Right cardiac atrium (tissue), 5 donors: Measurements from ENCODE around the gene GPR148. TPM values are rescaled to one million over a fixed set of nuclear protein-coding genes. Genes with fewer than 3 reads are reported as not detected.
"Not testable (repeated sequence)": the region's sequence is repeated elsewhere in the genome, so short reads cannot be mapped to it uniquely, and the experiment has no call there.

Experiments used
- ATAC-seq, 2 donors: fragments of 200-7000 bp; cut with Tn5 transposase; one replicate each; pipeline versions ENCODE4 v1.8.0 to v1.9.1; 2020; ENCODE audit warnings: moderate library complexity in 2 of 2, mild to moderate bottlenecking in 1 of 2
- DNase-seq, 3 donors: peaks; one replicate each; pipeline ENCODE4 v3.0.0-alpha.2; 2020
- H3K27ac ChIP-seq: one replicate; pipeline ENCODE4 v1.5.1; 2013; ENCODE audit warnings: mild to moderate bottlenecking, low read length, control low read depth, moderate library complexity
- H3K27me3 ChIP-seq: one replicate; pipeline ENCODE4 v1.6.1; 2013; ENCODE audit not compliant: control insufficient read depth, insufficient read depth
- H3K4me1 ChIP-seq: one replicate; pipeline ENCODE4 v1.6.1; 2013; ENCODE audit warnings: low read length; ENCODE audit not compliant: control insufficient read depth, insufficient read depth
- H3K4me3 ChIP-seq: one replicate; pipeline ENCODE4 v1.5.1; 2013; ENCODE audit warnings: low read length, control low read depth
- H3K9me3 ChIP-seq: one replicate; pipeline ENCODE4 v1.6.1; 2013; ENCODE audit warnings: low read length; ENCODE audit not compliant: control insufficient read depth
- WGBS: extraction: QIAGEN DNeasy Blood & Tissue Kit; methylation state at CpG from one replicate; pipeline ENCODE4 v1.1.7; 2013; 5-methylcytosine and 5-hydroxymethylcytosine counted together
- intact Hi-C, 4 donors: fragments of 100-400 bp; cut with DNase I; formaldehyde crosslinking; loops; one replicate each; pipeline versions ENCODE4 v1.11.0 to v1.14.0; 2022 to 2023
- long read RNA-seq, 4 donors: library from polyadenylated mRNA; unstranded; transcript quantifications; one replicate each; pipeline ENCODE4 v2.0.0, GENCODE V29; 2020 to 2021
- polyA plus RNA-seq: library from polyadenylated mRNA; stranded (reverse); fragments of 200-250 nt; gene quantifications from one replicate; pipeline ENCODE4 v1.2.3, GENCODE V29; 2013
- total RNA-seq, 4 donors: library from RNA; stranded (reverse); fragmentation: NEBNext Ultra II Directional; extraction: Animal tissue kit (Norgen Biotek cat#: 25700); gene quantifications; one replicate each; pipeline ENCODE4 v1.2.1, GENCODE V29; 2021
- donor health status: healthy with polysubstance abuse.
- donor health status: DM: no; HTN: yes; CAD: no.
- donor health status: DM: no; HTN: no; CAD: no.
- donor health status: DM: no; HTN: yes; CAD: no; lungs with severe emphysema.
- donor health status: DM: yes; HTN: yes; CAD: no.

GPR148 gene, protein sequence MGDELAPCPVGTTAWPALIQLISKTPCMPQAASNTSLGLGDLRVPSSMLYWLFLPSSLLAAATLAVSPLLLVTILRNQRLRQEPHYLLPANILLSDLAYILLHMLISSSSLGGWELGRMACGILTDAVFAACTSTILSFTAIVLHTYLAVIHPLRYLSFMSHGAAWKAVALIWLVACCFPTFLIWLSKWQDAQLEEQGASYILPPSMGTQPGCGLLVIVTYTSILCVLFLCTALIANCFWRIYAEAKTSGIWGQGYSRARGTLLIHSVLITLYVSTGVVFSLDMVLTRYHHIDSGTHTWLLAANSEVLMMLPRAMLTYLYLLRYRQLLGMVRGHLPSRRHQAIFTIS
- not detected for total RNA-seq
- polyA plus RNA-seq: not detected
- long read RNA-seq, donor 1: 0 reads
- long read RNA-seq, donor 2: 0 reads
- long read RNA-seq, donor 3, partial matches to known transcripts: 0 of 1 reads
- long read RNA-seq, donor 3, other reads (novel, unspliced or antisense): 1 of 1 reads
- long read RNA-seq, donor 4: 0 reads

DNA sequence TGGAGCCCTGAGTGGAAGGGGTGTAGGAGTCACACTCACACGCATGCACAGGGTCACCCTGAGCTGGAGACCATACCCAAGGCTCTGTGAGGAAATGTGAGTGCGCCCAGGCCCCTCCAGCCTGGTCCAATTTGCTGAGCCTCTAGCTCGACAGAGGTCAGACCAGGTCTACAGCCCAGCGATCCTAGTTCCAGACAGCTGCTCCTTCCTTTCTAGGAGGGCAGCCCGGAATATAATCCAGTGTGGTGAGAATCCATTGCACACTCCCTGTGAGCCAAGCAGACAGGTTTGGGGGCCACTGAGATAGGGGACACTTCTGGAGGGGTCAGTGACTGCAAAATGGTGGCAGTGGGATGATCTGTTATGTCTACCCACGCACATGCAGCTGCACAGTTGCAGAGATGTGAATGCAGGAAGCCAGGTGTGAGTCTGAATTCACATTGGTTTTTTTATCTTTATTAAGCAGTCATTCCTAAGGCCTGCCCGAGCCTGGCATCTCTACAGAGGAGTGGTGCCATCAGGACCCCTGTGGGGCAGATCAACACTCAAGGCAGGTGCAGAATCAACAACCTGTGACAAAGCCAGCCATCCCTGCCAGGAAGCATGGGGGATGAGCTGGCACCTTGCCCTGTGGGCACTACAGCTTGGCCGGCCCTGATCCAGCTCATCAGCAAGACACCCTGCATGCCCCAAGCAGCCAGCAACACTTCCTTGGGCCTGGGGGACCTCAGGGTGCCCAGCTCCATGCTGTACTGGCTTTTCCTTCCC, at the start of gene GPR148:
Gene GPR148 (plus strand): TSS at position 522 of the 768 bp plus-strand sequence. CDS start 82 bp downstream, at position 604.
- Histone ChIP-seq H3K9me3 (no peaks in the 10 kb centered on the region), H3K27ac (peak within 1 kb of the TSS; percentile 67), H3K4me3 (no peak within 1 kb of the TSS), H3K4me1 (no peaks in the 10 kb centered on the region), H3K27me3 (no peaks in the 10 kb centered on the region)
- ATAC-seq (peak in 1 of 2 donors; percentile 1), DNase-seq (no peak)
- intact Hi-C loops: no loop called here
- 69% methylated on average over 8 of the region's 8 CpGs for WGBS

DNA sequence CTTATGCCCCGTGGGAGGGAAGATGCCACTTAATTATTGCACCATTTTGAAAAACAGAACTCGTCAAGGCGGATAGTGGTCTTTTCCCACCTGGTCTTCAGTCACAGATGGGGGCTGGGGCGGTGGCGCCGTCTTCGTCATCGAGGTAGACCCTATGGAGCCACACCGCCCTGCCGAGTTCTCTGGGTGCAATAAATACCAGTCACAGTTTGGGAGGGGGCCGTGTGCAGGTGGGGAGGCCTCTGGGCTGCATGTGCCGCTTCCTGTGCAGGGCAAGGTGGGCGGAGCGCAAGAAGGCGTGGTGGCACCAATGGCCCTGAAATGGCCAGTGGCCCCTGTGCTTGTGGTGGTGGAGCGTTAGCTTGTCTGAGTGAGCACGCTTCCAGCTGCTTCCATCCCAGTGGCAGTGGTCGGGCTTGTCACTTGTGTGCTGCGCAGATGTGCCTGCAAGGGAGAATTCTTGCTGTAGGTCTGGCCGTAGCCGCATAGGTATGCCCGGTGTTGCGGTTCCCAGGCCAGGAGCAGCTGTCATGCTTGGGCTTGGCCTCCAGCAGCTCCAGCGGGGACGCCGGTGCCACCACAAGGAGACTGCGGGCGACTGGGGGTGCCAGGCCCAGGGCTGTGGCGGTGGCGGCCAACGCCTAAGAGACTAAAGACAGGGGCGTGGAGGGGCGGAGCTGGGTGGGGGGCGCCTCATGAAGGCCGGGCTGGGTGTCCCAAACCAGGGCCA, 36.7 kb upstream of the GPR148 start:
- intact Hi-C loops, H3K4me3 ChIP-seq, H3K27ac ChIP-seq, H3K4me1 ChIP-seq, H3K27me3 ChIP-seq, H3K9me3 ChIP-seq: not testable (repeated sequence)
- DNase-seq: peak in 1 of 3 donors; percentile 7
- peak; percentile 33 to 54 for ATAC-seq
- 47% methylated on average over 22 of the region's 35 CpGs for WGBS

DNA sequence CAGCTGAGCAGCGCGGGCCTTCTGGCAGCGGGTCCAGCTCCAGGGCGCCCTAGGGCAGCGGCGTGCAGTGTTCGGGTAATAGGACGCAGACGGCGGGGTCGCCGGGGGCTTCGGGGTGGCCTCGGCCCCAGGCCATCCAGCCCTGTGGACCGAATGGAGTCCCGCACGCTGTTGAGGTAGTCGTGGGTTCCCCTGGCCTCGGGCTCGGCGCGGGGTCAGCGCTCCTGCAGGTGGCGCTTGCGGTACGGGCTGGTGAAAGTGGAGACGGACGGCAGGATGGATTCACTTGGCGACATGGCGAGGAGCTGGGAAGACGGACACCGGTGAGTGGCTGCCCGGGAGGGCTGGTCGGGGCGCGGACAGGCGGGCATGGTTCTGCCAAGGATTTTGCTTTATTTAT, 35.4 kb upstream of the GPR148 start:
- H3K9me3 ChIP-seq, H3K4me1 ChIP-seq, intact Hi-C loops, H3K27me3 ChIP-seq, H3K4me3 ChIP-seq, H3K27ac ChIP-seq: not testable (repeated sequence)
- DNase-seq (peak; percentile 16 to 51 (median 33)), ATAC-seq (peak; percentile 71 to 82)
- WGBS: 4% methylated on average over 36 of the region's 37 CpGs

DNA sequence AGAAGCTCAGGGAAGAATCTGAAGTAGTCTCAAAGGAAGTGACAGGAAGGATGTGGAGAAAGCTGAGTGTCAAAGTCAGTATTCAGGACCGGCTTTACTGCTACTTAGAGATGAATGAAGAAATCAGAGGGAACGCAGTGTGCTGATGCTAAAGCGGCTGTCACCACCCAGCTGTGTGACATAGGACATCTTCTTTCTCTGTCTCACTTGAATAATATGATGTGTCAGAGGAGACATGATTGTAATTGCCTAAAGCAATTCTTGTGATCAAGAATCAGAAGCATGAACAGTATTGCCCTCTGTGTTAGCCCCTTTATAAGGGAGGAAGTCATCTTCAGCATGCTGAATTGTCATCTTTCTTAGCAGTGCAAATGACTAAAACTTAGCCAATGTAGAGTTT, 25.6 kb upstream of the GPR148 start:
- intact Hi-C loops, DNase-seq, H3K9me3 ChIP-seq, H3K4me3 ChIP-seq, H3K27me3 ChIP-seq, ATAC-seq, H3K27ac ChIP-seq, H3K4me1 ChIP-seq: not testable (repeated sequence)
- WGBS: 58% methylated on average over 3 of the region's 3 CpGs

DNA sequence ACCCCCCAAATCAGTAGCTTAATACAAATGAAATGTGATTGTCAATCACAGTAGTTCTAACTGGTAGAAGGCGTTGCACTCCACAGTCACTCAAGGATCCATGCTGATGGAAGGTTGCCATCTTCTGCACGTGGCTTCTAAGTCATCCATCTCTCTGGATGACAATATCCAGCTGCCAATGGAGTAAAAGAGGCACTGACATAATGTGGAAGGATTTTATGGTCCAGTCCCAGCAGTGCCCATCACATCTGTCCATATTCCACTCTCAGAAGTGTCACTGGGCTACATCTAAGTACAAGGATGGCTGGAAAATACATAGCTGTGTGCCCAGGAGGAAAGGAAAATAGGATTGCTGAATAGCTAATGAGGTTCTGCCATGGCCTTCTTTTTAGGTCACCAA, 14.1 kb upstream of the GPR148 start:
- DNase-seq, ATAC-seq: not testable (repeated sequence)

DNA sequence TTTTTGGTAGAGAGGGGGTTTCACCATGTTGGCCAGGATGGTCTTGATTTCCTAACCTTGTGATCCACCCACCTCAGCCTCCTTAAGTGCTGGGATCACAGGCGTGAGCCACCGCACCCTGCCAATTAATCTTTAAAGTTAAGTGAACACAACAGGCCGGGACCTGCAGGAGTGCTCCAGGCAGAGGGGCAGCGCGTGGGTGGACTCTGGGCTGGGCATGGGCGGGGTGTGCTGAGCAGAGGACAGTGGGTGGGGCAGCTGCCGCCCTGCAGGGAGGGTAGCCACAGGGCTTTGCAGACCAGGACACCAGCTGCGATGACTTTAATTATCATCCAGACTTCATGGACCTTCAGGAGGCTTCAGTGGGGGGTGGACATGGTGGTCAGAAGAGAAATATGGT, 8.8 kb upstream of the GPR148 start:
- intact Hi-C loops: no loop called here
- no peak overlapping the region for H3K4me3 ChIP-seq
- no peaks in the 10 kb centered on the region for H3K27me3 ChIP-seq
- no peak overlapping the region for H3K27ac ChIP-seq
- 87% methylated on average over 8 of the region's 8 CpGs for WGBS
- H3K4me1 ChIP-seq: no peaks in the 10 kb centered on the region
- H3K9me3 ChIP-seq: no peaks in the 10 kb centered on the region
- ATAC-seq (no peak), DNase-seq (no peak)

More for the DNA sequence above, 14.1 kb upstream of the GPR148 start:
- H3K9me3 ChIP-seq, H3K27ac ChIP-seq, H3K4me1 ChIP-seq, intact Hi-C loops, H3K27me3 ChIP-seq, H3K4me3 ChIP-seq: not testable (repeated sequence)
- no CpG with 5 or more reads among the region's 2 CpGs for WGBS

DNA sequence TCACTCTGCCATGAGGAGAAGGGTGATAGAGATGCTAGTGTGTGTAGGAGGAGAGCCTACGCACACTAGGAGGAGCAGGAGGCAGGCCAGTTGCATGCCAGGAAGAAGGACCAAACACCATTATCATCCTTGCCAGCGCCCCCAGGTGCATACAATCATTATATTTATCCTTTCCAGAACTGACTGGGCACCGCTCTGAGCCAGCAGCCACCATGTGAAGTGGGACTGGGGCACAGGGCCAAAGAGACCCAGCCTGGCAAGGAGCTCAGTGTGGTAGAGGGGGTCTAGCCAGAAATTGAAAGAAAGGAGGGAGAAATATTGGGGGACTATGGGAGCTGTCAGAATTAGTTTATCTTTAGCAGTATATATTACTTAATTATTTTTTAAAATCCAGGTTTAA, 8.3 kb upstream of the GPR148 start:
- Histone ChIP-seq H3K9me3 (no peaks in the 10 kb centered on the region), H3K27me3 (no peaks in the 10 kb centered on the region), H3K4me1 (no peaks in the 10 kb centered on the region), H3K4me3 (no peak overlapping the region), H3K27ac (no peak overlapping the region)
- 82% methylated on average over 3 of the region's 3 CpGs for WGBS
- intact Hi-C loops: no loop called here
- ATAC-seq: no peak
- DNase-seq: no peak

DNA sequence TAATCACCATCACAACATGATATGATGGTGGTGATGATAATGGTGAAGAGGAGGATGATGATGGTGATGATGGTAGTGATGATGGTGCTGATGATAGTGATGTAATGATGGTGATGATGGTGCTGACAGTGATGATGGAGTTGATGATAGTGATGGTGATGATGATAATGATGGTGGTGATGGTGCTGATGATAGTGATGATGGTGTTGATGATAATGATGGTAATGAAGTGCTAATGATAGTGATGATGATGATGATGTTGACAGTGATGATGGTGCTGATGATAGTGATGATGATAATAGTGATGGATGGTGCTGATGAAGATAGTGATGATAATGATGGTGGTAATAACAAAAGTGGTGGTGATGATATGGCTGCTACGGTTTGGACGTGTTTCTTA, 4.4 kb upstream of the GPR148 start:
- H3K27me3 ChIP-seq: no peaks in the 10 kb centered on the region

DNA sequence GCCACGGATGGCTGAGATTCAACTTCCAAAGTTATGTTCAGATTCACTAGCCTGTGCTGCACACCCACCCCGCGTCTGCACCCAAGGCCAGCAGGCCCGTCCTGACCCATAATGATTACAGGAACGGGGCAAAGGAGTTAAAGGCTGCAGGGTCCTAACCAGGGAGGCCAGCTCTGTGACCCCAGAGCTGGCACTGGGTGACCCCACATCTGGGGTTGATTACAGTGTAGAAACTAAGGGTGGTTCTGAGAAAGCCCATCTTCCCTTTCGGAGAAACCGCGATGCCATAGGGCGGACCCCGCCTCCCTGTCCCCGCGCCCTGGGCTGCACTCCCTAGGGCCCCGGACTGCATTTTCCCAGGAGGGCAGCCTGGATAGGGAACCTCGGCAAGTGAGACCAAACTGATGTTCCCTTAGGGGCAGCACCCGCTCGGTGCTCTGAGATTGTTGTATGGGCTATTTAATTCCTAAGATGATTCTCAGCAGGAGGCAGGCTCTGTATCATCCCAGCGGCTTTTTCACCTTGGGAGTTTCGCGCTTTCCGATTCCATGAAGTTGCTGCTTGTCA, 2.2 kb upstream of the GPR148 start:
- no peaks in the 10 kb centered on the region for H3K9me3 ChIP-seq
- ATAC-seq: no peak
- WGBS: 19% methylated on average over 20 of the region's 20 CpGs
- peak overlapping the region; percentile 38 for H3K27ac ChIP-seq
- no peaks in the 10 kb centered on the region for H3K27me3 ChIP-seq
- DNase-seq: no peak
- H3K4me3 ChIP-seq: peak overlapping the region; percentile 47
- intact Hi-C loops: no loop called here
- no peaks in the 10 kb centered on the region for H3K4me1 ChIP-seq

More for the DNA sequence above, 4.4 kb upstream of the GPR148 start:
- Histone ChIP-seq H3K4me1 (no peaks in the 10 kb centered on the region), H3K9me3 (no peaks in the 10 kb centered on the region), H3K4me3 (no peak overlapping the region), H3K27ac (no peak overlapping the region)
- 81% methylated on average over 2 of the region's 2 CpGs for WGBS
- intact Hi-C loops: no loop called here
- DNase-seq (no peak), ATAC-seq (no peak)

DNA sequence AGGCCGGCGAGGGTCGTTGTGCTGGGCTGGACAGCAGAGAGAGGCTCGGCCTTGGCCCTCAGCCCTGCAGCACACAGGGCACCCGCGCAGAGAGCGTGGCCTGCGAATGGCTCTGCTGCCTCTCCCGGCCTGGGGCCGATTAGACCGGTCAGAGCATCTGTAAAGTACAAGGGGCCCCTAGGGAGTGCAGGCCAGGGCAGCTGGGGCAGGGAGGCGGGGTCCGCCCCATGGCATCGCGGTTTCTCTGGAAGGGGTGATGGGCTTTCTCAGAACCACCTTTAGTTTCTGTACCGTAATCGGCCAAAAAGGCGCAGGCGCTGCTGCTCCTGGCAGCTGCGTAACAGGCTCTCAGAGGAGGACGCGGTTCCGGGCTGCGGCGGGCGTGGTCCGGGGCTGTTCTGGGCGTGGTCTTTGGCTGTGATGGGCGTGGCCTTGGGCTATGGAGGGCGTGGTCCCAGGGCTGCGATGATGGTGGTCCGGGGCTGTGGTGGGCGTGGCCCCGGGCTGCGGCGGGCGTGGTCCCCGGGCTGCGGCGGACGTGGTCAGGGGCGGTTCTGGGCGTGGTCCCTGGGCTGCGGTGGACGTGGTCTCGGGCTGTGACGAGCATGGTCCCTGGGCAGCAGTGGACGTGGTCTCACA, 1.5 kb upstream of the GPR148 start:
- Histone ChIP-seq H3K27ac (peak overlapping the region; percentile 67), H3K27me3 (no peaks in the 10 kb centered on the region), H3K4me1 (no peaks in the 10 kb centered on the region), H3K9me3 (no peaks in the 10 kb centered on the region), H3K4me3 (peak overlapping the region; percentile 47)
- peak; percentile 83 to 94 (median 92) for DNase-seq
- peak; percentile 96 to 98 for ATAC-seq
- under 1% methylated on average over 48 of the region's 48 CpGs for WGBS
- intact Hi-C loops: no loop called here
